DOHH2 (cell line): Measurements from ENCODE around the gene ADAMTS7.
"Not testable (repeated sequence)": the region's sequence is repeated elsewhere in the genome, so short reads cannot be mapped to it uniquely, and the experiment has no call there.

ENCODE experiments used
- H3F3A ChIP-seq: fragments of 200-600 bp; sonication (generic), shearing (Covaris generic); 2 replicates; pipeline ENCODE4 v1.6.0; 2016; ENCODE audit warnings: antibody characterized with exemption, mild to moderate bottlenecking; ENCODE audit not compliant: control insufficient read depth, insufficient read depth
- H3K27ac ChIP-seq: fragments of 200-600 bp; sonication (generic); 2 replicates; pipeline ENCODE4 v1.5.1; 2014; ENCODE audit warnings: low read depth, mild to moderate bottlenecking, low read length, moderate library complexity
- H3K27me3 ChIP-seq: fragments of 200-600 bp; sonication (generic); 2 replicates; pipeline ENCODE4 v1.6.1; 2014; ENCODE audit warnings: mild to moderate bottlenecking, low read length, mixed read lengths; ENCODE audit not compliant: control insufficient read depth
- H3K36me3 ChIP-seq: fragments of 200-600 bp; sonication (generic); 2 replicates; pipeline ENCODE4 v1.6.1; 2014; ENCODE audit warnings: mild to moderate bottlenecking, low read length, moderate library complexity, mixed read lengths; ENCODE audit not compliant: control insufficient read depth
- H3K4me1 ChIP-seq: fragments of 200-600 bp; sonication (generic); 2 replicates; pipeline ENCODE4 v1.6.1; 2014; ENCODE audit warnings: mild to moderate bottlenecking, low read length, mixed read lengths; ENCODE audit not compliant: control insufficient read depth
- H3K4me2 ChIP-seq: fragments of 200-600 bp; sonication (generic); 2 replicates; pipeline ENCODE4 v1.6.0; 2014; ENCODE audit warnings: mild to moderate bottlenecking, low read length, moderate library complexity
- H3K4me3 ChIP-seq: fragments of 200-600 bp; sonication (generic); 2 replicates; pipeline ENCODE4 v1.5.1; 2014; ENCODE audit warnings: mild to moderate bottlenecking, low read length, mixed read lengths
- H3K79me2 ChIP-seq: fragments of 200-600 bp; sonication (generic); 2 replicates; pipeline ENCODE4 v1.6.1; 2014; ENCODE audit warnings: mild to moderate bottlenecking, low read length, mixed read lengths; ENCODE audit not compliant: control insufficient read depth
- H3K9me2 ChIP-seq: fragments of 200-600 bp; sonication (generic); replicated peaks from 2 replicates; pipeline ENCODE4 v1.6.1; 2014; ENCODE audit warnings: mild to moderate bottlenecking, low read length, mixed read lengths; ENCODE audit not compliant: control insufficient read depth
- H3K9me3 ChIP-seq: fragments of 200-600 bp; sonication (generic); 2 replicates; pipeline ENCODE4 v1.6.1; 2014; ENCODE audit warnings: antibody characterized with exemption, low read length, mixed read lengths; ENCODE audit not compliant: control insufficient read depth, insufficient read depth
- H4K20me1 ChIP-seq: fragments of 200-600 bp; sonication (generic); 2 replicates; pipeline ENCODE4 v1.6.0; 2014; ENCODE audit warnings: low read depth, mild to moderate bottlenecking, antibody characterized with exemption, low read length, moderate library complexity; ENCODE audit not compliant: control insufficient read depth, insufficient read depth
- EZH2phosphoT487 ChIP-seq: fragments of 200-600 bp; sonication (generic); IDR thresholded peaks from 2 replicates; pipeline ENCODE4 v1.6.1; 2017; ENCODE audit warnings: borderline replicate concordance, mild to moderate bottlenecking, antibody characterized with exemption, low read length, moderate library complexity, mixed read lengths
- TF ChIP-seq, protein P1 (sequence below): fragments of 200-600 bp; sonication (generic); IDR thresholded peaks from one replicate; pipeline ENCODE4 v1.5.1; 2014; ENCODE audit warnings: antibody characterized with exemption, mild to moderate bottlenecking, low read depth, low read length; ENCODE audit not compliant: poor library complexity, severe bottlenecking

ADAMTS7 gene

DNA sequence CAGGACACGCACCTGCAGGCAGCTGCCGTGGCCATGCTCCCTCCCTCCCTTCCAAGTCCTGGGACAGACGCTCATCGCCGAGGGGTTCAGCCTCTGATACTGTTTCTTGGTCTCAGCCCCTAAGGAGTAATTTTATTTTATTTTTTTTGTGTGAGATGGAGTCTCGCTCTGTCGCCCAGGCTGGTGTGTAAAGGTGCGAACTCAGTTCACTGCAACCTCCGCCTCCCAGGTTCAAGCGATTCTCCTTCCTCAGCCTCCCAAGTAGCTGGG is 53.7 kb downstream of the ADAMTS7 start:
- no peaks in the 10 kb centered on the region for H4K20me1 ChIP-seq
- peaks cover 66% of the 10 kb centered on the region for H3K4me1 ChIP-seq
- H3F3A ChIP-seq: peaks cover 13% of the 10 kb centered on the region
- no peaks in the 10 kb centered on the region for H3K9me2 ChIP-seq
- H3K79me2 ChIP-seq: no peaks in the 10 kb centered on the region
- peak overlapping the region; percentile 96 for H3K27ac ChIP-seq
- H3K9me3 ChIP-seq: no peaks in the 10 kb centered on the region
- TF ChIP-seq, protein P1, sequence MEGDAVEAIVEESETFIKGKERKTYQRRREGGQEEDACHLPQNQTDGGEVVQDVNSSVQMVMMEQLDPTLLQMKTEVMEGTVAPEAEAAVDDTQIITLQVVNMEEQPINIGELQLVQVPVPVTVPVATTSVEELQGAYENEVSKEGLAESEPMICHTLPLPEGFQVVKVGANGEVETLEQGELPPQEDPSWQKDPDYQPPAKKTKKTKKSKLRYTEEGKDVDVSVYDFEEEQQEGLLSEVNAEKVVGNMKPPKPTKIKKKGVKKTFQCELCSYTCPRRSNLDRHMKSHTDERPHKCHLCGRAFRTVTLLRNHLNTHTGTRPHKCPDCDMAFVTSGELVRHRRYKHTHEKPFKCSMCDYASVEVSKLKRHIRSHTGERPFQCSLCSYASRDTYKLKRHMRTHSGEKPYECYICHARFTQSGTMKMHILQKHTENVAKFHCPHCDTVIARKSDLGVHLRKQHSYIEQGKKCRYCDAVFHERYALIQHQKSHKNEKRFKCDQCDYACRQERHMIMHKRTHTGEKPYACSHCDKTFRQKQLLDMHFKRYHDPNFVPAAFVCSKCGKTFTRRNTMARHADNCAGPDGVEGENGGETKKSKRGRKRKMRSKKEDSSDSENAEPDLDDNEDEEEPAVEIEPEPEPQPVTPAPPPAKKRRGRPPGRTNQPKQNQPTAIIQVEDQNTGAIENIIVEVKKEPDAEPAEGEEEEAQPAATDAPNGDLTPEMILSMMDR: no peak
- TF ChIP-seq EZH2phosphoT487: no peak
- no peaks in the 10 kb centered on the region for H3K27me3 ChIP-seq
- peak overlapping the region; percentile 64 for H3K4me3 ChIP-seq
- no peaks in the 10 kb centered on the region for H3K36me3 ChIP-seq
- H3K4me2 ChIP-seq: peak overlapping the region; percentile 84

DNA sequence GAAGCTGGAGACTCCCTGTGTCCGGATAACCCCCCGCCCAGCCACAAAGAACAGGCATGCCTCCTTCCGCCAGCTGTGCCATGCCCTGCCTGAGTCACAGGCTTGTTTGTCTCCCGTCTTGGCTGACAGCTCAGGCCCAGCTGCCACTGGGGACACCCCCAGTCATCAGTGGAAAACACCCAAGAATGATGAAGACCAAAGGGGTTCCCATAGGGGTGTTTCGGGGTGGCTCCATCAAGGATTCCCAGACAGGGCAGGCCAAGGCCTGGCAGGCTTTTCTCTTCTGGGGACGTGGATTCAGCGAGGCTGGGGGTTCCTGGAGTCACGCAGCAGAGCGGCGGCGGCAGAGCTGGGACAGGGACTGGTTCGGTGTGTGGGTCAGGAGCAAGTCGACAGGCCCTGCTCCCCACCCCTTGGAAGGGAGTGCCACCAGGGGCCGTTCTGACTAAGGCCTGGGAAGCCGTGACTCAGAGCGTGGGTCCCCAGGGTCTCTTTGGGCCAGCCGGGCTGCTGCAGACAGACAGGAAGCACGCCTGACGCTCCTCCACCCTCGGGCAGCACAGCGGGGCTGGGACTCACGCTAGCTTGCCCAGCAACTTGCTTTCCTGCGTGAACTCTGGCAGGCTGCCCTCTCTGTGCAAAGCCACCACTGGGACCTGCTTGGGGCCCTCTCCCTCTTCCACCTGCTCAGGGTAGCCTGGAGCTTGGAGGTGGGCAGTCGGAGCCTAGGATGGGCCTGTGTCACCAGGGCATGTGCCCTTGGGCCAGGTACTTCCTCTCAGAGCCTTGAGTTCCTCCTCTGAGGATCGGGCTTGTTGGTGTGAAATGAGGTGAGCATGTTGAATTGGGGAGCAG is 54.3 kb downstream of the ADAMTS7 start:
- peaks cover 62% of the 10 kb centered on the region for H3K4me1 ChIP-seq
- H3K4me2 ChIP-seq: peak overlapping the region; percentile 84

DNA sequence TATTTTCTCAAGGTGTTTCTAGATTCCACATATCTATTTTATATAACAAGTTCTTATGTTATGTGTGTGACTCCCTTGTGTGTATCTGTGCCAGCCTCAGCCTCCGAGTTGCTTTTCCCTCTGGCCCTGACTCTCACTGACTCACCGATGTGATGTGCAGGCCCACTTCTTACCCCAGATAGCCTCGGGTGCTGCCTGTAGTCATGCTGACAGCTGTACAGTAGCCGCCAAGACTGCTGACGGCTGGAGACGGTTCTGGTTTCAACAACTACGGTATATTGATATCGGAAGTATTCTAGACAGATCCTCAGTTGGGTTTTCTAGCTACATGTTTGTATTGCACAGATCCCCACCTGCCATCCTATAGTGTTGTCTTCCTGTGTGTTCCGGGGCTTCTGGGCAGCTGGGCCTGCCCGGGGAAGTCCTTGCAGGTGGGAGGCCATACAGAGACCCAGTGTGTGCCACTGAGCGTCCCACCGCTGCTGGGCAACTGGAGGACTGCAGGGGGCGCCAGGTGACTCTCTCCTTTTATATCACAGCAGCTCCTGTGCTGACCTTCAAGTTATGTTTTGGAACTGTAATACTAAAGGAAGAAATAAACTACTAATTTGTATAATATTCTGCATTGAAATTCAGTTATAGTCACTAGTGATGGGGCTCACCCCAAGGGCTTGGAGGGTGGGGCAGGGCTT is 55.2 kb downstream of the ADAMTS7 start:
- not testable (repeated sequence) for H3K79me2 ChIP-seq, H3K36me3 ChIP-seq, H3K4me3 ChIP-seq, H3K27me3 ChIP-seq, H3K9me2 ChIP-seq, H4K20me1 ChIP-seq, H3K9me3 ChIP-seq
- TF ChIP-seq, protein P1: peak; percentile 51
- H3K4me1 ChIP-seq: peaks cover 53% of the 10 kb centered on the region
- peak overlapping the region; percentile 84 for H3K4me2 ChIP-seq
- H3F3A ChIP-seq: peaks cover 13% of the 10 kb centered on the region
- H3K27ac ChIP-seq: peak overlapping the region; percentile 96

More for the DNA sequence above, 54.3 kb downstream of the ADAMTS7 start:
- Histone ChIP-seq H3F3A (peaks cover 13% of the 10 kb centered on the region), H3K27ac (peak overlapping the region; percentile 96), H3K4me3 (peak overlapping the region; percentile 64)
- not testable (repeated sequence) for H3K9me2 ChIP-seq, H3K9me3 ChIP-seq, H3K79me2 ChIP-seq, H4K20me1 ChIP-seq, H3K36me3 ChIP-seq, H3K27me3 ChIP-seq

DNA sequence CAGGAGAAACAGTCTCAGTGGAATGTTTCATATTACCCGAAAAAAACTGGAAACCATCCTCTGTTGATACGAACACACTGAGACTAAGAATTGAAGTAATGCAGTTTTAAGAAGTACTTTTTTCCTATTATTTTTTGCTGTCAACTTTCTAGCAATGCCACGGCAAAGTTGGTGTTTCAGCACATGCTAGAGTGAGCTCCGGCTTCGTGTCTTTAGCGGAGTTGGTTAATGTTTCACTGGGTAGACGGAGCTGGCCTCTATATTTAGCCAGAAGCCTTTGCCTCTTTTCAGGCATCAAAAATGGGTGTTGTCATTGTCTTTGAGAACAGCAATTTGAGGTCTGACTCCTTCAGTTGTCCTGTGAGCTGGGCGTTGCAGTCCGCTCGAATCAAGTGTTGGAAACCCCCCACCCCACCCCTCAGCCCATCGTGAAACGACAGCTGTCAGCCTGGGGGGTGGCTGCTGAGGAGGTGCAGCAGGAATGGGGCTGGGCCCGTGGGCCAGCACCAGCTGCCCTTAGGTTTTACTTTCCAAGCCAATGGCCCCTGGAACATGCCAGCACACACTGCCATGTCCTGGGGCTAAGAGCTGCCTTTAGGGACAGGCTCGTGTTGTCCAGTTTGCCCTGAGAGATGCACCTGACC is 56.5 kb downstream of the ADAMTS7 start:
- H3K27ac ChIP-seq, H4K20me1 ChIP-seq, H3K9me3 ChIP-seq, H3K4me3 ChIP-seq, H3K79me2 ChIP-seq, H3K9me2 ChIP-seq, H3K4me2 ChIP-seq, H3K36me3 ChIP-seq, H3K27me3 ChIP-seq: not testable (repeated sequence)
- H3F3A ChIP-seq: peaks cover 13% of the 10 kb centered on the region
- H3K4me1 ChIP-seq: peaks cover 42% of the 10 kb centered on the region

DNA sequence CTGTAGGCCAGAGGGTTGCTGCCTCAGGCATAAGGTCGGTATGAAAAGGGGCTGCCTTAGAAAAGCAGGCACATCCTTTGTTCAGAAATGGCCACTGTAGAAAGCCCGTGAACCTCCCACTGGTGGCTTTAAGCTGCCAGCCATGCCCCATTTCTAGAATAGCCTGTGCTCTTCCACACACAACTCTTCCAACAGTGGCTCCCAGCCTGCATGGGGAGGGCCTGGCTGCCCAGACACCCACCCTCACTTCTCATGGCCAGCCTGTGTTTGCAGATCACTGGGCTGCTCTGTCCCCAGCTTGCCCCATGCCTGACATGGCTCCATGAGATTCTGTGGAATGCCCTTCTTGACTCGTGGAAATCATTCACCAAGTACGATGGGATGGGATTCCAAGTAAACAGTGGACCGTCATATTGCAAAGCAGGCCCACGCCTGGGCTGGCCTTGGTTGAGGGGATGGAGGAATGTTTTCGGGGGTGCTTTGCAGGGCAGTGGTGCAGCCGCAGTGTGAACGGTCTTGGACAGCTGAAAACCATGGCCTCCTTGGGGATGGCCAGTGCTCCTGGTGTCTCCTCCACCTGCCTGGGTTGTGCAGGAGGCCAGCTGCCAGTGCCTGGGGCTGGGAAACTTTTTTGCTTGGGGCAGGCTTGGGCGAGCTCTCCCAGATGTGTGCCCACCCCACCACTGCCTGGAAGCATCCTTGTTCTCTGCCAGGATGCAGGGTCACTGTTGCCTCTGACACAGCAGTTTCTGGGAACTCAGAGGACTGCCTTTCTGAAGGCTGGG is 57.3 kb downstream of the ADAMTS7 start:
- peaks cover 13% of the 10 kb centered on the region for H3F3A ChIP-seq
- H3K27ac ChIP-seq: not testable (repeated sequence)

DNA sequence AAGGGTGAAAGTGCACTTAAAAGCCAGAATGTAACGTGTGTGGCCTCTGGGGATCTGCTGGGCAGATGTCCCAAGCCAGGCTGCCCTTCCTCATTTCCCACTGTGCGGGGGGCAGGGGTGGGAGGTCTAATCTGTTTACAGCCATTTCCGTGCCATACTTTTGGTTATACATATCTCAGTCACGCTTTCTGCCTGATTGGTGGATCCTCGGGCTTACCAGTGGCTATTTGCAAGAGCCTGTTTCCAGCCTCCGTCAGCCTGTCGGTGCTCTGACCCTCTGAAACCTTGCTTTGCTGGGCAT is 58.0 kb downstream of the ADAMTS7 start:
- not testable (repeated sequence) for H3K36me3 ChIP-seq, H3K4me3 ChIP-seq, H4K20me1 ChIP-seq, H3K9me2 ChIP-seq, H3K4me2 ChIP-seq, H3K79me2 ChIP-seq, H3K27ac ChIP-seq, H3K9me3 ChIP-seq, H3K27me3 ChIP-seq
- H3K4me1 ChIP-seq: peaks cover 28% of the 10 kb centered on the region
- H3F3A ChIP-seq: peaks cover 11% of the 10 kb centered on the region

More for the DNA sequence above, 57.3 kb downstream of the ADAMTS7 start:
- H3K27me3 ChIP-seq, H3K4me2 ChIP-seq, H3K9me3 ChIP-seq, H3K4me3 ChIP-seq, H4K20me1 ChIP-seq, H3K36me3 ChIP-seq, H3K79me2 ChIP-seq, H3K9me2 ChIP-seq: not testable (repeated sequence)
- H3K4me1 ChIP-seq: peaks cover 34% of the 10 kb centered on the region
